GM19395 (cell line): ENCODE data around the gene EIF4G3.
"Not testable (repeated sequence)": the region's sequence is repeated elsewhere in the genome, so short reads cannot be mapped to it uniquely, and the experiment has no call there.

Source experiments
- ATAC-seq: cut with Tn5 transposase; IDR thresholded peaks from one replicate; pipeline ENCODE4 v1.9.1; 2021; ENCODE audit warnings: mild to moderate bottlenecking, moderate library complexity; ENCODE audit not compliant: unreplicated experiment

The EIF4G3 gene

GRCh38 chr1:21106709-21107108 is 70.0 kb downstream of the EIF4G3 start:
- ATAC-seq = no peak

- ATAC-seq = no peak
These were observed 70.5 kb downstream of the EIF4G3 start for GRCh38 chr1:21106238-21106637.

GRCh38 chr1:21105807-21106206 is 70.9 kb downstream of the EIF4G3 start:
- no peak for ATAC-seq

- no peak for ATAC-seq
These were observed 72.0 kb downstream of the EIF4G3 start for GRCh38 chr1:21104683-21105082.

- ATAC-seq = no peak
These were observed 76.2 kb downstream of the EIF4G3 start for GRCh38 chr1:21100481-21100921.

- no peak for ATAC-seq
These were observed 76.9 kb downstream of the EIF4G3 start for GRCh38 chr1:21099869-21100131.

GRCh38 chr1:21099034-21099868 is 77.4 kb downstream of the EIF4G3 start:
- ATAC-seq = no peak

GRCh38 chr1:21098186-21098915 is 78.3 kb downstream of the EIF4G3 start:
- no peak for ATAC-seq

GRCh38 chr1:21097729-21098128 is 79.0 kb downstream of the EIF4G3 start:
- ATAC-seq = no peak

- no peak for ATAC-seq
These were observed 80.7 kb downstream of the EIF4G3 start for GRCh38 chr1:21095976-21096375.

GRCh38 chr1:21094282-21094681 is 82.4 kb downstream of the EIF4G3 start:
- not testable (repeated sequence) for ATAC-seq

- not testable (repeated sequence) for ATAC-seq
These were observed 83.3 kb downstream of the EIF4G3 start for GRCh38 chr1:21093271-21093958.

- ATAC-seq = not testable (repeated sequence)
These were observed 84.2 kb downstream of the EIF4G3 start for GRCh38 chr1:21092545-21092944.

- not testable (repeated sequence) for ATAC-seq
These were observed 85.5 kb downstream of the EIF4G3 start for GRCh38 chr1:21091053-21091690.

GRCh38 chr1:21090463-21090862 is 86.2 kb downstream of the EIF4G3 start:
- no peak for ATAC-seq

- ATAC-seq = no peak
These were observed 87.0 kb downstream of the EIF4G3 start for GRCh38 chr1:21089731-21090130.

GRCh38 chr1:21089299-21089698 is 87.4 kb downstream of the EIF4G3 start:
- no peak for ATAC-seq

- no peak for ATAC-seq
These were observed 92.4 kb downstream of the EIF4G3 start for GRCh38 chr1:21084111-21084810.

GRCh38 chr1:21082073-21082472 is 94.6 kb downstream of the EIF4G3 start:
- no peak for ATAC-seq

- no peak for ATAC-seq
These were observed 99.6 kb downstream of the EIF4G3 start for GRCh38 chr1:21077085-21077484.

- ATAC-seq = no peak
These were observed 104.0 kb downstream of the EIF4G3 start for GRCh38 chr1:21072721-21073120.
